GM21367 (cell line): ENCODE data around the gene C16orf92.

Source experiments
- ATAC-seq: cut with Tn5 transposase; IDR thresholded peaks from one replicate; pipeline ENCODE4 v1.9.1; 2021; ENCODE audit not compliant: unreplicated experiment

Gene C16orf92

DNA sequence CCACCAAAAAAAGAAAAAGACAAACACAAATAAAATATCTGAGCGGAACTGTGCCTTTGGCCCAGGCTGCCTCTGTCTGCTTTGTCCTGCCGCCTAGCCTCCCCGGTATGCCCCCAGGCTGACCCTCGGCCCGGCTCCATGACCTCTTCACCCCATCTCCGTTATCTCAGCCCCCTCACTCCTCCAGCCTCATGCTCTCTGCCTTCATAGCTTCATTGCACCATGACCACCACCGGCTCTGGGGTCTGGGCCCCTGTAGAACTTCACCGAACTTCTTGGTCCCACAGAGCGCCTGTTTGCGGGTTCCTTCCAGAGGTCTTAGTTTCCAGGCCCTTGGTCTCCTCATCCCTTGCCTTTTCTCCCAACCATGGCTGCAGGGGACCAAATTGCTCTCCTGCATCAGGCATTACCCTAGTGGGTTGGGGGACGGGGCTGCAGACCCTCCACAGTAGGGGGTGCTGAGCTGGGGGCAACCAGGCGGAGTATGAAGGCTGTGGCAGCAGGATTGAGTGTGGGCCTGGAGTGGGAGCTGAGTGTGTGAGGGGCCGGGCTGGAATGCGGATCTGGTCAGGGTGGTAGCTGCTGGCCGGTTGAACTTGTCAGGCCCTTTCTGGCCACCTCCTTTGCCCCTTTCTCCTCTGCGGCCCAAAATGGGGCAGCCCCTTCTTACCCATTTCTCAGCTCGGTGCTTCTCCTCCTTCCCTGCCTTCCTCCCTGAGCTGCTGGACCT, 34.5 kb upstream of the C16orf92 start:
- no peak for ATAC-seq

GRCh38 chr16:29989111-29989858, 33.7 kb upstream of the C16orf92 start:
- no peak for ATAC-seq

GRCh38 chr16:29990034-29990433, 33.0 kb upstream of the C16orf92 start:
- ATAC-seq, result no peak

GRCh38 chr16:29990883-29991570, 32.0 kb upstream of the C16orf92 start:
- no peak for ATAC-seq

- ATAC-seq, result no peak
Measured at GRCh38 chr16:29991571-29991904, 31.5 kb upstream of the C16orf92 start.

GRCh38 chr16:29992344-29992967, 30.5 kb upstream of the C16orf92 start:
- ATAC-seq, result no peak

DNA sequence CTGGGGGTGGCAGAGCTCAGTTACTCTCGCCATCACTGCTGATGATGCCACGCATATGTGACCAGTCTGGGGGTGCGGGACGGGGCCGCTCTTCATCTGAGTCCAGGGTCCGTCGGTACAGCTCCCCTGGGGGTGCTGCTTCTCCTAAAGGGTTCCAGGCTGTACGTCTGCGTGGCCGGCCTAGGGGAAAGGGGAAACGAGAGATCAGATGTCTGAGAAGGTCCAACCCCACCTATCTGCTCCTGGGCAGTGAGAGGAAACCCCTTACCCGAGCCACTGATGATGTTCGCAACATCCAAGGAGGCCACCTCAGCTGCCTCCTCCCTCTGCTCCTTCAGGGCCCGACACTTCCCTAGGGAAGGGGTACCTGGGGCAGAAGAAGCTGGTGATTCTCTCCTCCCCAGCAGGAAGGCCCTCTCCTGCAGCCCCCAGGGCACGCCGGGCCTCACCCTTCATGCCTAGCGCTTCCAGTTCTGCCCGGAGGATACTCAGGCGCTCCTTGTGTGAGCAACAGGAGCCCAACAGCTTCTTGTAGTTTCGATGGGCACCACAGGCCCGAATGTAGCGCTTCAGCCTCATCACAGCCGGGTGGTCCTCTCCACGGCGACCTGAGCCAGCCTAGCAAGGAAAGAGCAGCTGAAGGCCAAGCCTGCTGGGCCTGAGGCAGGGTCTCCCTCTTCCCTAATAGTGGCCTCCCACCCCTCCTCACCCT, 29.7 kb upstream of the C16orf92 start:
- no peak for ATAC-seq

GRCh38 chr16:29993903-29994599, 28.9 kb upstream of the C16orf92 start:
- no peak for ATAC-seq

DNA sequence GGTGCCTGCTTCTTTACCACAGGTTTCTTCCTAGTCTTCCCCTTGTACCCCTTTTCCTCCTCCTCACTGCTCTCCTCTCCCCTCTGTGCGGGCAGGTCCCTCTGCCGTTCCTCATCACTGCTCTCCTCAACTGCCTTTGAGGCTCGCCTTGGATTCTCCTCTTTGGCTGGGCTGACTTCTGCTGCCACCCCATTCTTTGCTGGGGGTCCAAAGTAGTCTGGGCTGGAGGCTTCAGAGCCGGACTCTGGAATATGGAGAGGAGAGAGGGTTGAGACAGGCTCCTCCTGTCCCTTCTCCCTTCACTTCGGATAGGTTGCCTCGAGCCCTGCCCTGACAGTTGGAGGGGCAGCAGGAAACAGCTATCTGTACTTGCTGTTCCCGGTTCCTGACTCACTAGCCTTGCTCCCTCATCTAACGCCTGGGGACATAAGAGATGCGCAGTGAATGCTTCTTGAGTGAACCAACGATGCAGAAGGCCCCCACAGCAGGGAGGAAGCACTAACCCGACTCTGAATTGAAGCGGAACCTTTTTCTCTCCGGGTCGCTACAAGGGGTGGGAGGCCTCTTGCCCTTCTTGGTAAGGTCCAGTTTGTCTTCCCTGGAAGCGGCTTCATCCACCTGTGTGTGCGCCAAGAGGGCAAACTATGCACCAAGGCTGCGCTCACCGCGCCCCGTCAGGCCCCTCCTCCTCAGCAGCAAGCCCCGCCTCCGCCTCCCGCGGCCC, 28.2 kb upstream of the C16orf92 start:
- peak; percentile 20 for ATAC-seq

DNA sequence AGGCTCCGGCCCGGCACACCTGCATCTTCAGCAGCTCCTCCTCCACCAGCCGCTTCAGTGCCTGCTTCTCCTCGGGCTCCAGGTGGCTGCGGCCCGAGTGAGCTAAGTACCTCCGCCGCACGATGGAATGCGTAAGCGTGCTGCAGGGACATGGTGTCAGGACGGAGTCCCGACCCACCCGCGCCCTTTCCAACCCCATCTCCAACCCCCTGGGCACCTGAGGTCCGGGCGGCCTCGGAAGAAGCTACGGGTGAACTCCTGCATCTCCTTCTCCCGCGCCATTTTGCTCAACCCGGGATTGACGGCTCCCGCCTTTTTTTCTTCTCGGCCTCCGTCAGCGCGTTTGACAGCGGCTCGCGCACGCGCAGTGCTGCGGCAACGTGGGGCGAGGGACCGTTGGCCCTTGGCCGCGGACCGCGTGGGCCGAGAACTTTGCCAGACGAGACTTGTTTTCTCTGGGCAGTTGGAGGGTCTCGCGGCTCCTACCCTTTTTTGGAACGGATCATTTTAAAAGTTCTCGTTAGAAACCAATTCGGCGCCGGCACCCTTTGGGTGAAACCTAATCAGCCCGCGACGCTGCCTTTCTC, 27.6 kb upstream of the C16orf92 start, which contains the start of gene HIRIP3:
Gene HIRIP3 (minus strand): TSS at position 294 of the 587 bp plus-strand sequence. CDS start 12 bp downstream, at position 282.
- ATAC-seq, result peak; percentile 25

- peak; percentile 71 for ATAC-seq
Measured at GRCh38 chr16:29995911-29996765, 26.9 kb upstream of the C16orf92 start, which contains the start of gene INO80E. TSS of gene INO80E (plus strand) at chr16:29996241. CDS start at chr16:29996311, 70 bp downstream.

DNA sequence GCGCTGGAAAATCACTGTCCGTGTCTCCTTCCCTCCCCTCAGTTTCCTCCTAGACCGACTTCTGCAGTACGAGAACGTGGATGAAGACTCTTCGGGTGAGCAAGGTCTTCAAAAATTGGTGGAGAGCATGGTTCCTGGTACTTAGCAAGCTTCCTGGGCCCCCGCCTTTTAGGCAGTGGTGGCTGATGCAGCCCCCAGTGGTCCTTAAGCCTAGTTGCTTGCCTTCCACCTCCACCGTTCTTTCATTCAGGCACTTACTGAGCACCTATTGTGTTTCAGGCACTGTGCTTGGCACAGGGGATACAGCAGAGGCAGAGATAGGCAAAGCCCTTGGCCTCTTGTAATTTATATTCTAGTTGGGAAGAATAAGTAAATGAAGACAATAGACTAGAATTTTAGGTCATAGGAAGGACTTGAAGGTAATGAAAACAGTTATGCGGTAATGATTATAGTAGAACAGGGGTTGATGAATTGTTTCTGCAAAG, 26.2 kb upstream of the C16orf92 start:
- ATAC-seq, result no peak

DNA sequence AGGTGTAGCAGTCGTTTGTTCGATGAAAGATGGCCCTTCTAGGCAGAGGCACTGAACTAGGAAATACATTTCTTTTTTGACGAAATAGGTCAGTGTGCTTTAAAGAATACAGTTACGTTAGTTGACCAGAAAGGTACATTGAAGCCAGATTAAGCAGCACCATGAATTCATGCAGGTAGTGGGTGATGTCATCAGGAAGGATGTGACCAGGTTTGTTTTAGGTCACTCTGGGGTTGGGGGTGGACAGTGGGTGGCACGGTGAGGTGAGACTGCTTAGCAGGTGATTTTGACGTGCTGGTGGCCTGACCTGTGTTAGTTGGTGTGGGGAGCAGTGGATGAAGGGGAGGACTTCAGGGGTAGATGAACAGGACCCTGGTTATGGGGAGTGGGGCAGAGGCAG, 23.4 kb upstream of the C16orf92 start:
- no peak for ATAC-seq

- no peak for ATAC-seq
Measured at GRCh38 chr16:30000735-30001631, 22.0 kb upstream of the C16orf92 start.

DNA sequence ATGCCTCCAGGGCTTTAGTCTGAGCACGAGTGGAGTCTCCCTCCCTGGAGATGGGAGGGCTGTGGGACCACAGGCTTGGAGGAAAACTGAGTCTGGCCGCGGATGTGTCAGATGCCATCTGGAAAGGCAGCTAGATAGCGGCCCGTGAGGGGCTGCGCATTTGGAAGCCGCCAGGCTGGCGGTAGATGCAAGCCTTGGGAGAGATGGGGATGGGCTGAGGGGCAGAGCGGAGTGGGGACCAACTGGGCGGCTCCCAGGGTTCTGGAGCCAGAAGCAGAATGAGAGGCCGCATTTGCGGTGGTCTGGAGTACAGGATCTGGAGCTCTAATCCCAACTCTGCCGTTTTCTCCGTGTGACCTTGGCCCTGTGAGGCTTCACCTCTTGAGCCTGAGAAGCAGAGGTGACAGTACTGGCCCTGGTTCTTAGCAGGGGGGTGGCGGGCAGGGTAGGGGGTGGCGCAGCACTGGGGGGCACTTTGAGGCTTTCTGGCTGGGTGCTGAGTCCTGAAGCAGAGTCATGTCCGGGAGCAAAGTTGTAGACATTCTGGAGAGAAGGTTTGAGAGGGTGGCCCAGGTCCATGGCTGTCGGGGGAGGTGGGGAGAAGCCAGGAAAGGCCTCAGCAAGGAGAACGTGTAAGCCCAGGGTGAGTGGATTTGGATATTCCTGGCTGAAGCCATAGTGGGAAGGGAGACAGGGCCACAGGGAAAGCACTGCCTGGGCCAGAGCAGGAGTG, 20.2 kb upstream of the C16orf92 start:
- ATAC-seq, result no peak
